GM19240 (cell line): ENCODE data around the gene EVPL.
"Not testable (repeated sequence)": the region's sequence is repeated elsewhere in the genome, so short reads cannot be mapped to it uniquely, and the experiment has no call there.

ENCODE experiments used
- DNase-seq: peaks from one replicate; pipeline ENCODE4 v3.0.0; 2011; ENCODE audit warnings: low spot score; ENCODE audit not compliant: insufficient read length

Gene EVPL

DNA sequence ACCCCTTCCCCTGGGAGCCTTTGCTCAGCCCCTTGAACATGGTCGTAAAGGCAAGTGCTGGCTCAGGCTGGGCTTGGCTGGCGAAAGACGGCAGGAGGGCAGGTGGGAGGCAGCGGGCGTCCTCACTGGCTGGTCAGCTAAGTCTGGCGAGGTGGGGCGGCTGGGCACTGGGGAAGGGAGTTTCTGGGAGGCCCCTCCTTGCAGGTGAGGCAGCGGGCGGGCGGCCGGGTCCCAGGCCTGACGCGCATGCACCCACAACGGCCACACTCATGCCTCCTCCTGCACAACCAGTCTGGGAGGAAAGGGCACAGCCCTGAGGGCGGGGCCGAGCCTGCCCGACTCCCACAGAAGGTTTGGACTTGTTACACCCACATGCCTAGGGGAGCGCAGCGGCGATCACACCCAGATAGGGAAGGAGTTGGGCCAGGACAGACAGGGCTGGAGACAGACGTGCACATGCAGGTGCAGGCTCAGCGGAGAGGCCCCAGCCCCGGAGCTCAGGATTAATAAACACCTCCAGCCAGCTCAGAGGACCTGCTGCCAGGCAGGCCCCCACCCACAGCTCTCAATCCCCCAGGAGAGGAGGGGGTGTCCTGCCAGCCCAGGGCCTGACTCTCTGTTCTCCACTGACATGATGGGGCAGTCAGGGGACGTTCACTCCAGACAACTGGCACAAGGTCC, at the start of gene EVPL:
Gene EVPL, minus strand, starts transcription at position 148 of the 681 bp plus-strand sequence. Its CDS starts 108 bp downstream, at position 40.
- no peak for DNase-seq

DNA sequence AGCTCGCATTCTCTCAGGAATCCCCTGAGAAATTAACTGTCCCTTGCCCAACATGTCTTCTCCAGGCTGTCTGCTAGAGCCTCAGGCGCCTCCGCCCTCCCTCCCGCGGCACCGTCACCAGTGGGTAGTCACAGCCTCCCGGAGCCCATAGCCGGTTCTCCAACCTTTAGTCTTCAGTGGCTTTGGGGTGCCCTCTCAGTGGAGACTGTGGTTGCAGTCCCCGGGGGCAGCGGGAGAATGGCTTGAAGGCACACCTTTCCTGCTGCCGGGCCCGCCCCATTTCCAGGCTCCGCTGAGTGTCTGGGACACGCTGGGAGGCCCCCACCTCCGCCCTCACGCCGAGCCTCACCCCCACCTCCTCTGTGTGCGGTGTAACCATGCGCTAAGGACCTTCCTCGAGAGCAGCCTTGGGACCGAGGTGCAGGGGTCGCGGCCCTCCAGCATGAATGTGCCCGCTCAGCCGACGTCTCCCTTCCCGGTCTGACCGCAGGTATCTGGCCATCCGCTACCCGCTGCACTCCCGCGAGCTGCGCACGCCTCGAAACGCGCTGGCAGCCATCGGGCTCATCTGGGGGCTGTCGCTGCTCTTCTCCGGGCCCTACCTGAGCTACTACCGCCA, 49.1 kb upstream of the EVPL start:
- DNase-seq = no peak

DNA sequence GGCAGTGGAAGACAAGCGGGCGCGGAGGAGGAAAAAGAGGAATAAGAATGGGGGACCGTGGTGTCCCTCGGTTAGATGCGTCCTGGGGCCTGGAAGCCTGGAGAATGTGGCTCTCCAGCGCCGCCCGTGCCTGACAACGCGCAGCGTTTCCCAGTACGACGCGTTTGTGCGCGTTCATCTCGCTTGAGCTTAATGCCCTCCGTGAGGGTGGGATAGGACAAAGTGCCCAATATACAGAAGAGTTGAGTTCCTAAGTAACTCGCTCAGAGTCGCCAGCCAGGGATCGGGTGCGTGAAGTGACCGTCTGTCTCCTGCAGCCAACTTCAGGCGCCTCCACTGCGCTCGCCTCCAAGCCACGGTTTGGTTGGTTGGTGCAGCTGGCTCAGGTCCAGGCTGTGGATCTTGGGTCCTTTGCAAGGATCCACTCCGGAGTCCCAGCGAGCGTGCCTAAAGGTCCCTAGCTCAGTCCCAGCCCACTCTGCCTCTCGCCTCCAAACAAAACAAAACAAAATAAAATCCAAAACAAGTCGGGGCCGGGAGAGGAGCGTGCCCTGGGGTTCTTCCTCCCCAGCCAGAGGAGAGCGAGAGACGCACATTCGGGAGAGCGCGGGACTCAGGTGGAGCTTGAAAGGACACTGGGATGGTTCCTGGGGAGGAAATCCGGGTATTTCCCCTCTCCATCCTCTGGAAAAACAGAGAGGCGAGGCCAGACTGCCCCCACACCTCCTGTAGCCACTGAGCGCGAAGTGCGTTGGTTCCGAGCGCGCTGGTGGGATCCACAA, 48.4 kb upstream of the EVPL start:
- no peak for DNase-seq

DNA sequence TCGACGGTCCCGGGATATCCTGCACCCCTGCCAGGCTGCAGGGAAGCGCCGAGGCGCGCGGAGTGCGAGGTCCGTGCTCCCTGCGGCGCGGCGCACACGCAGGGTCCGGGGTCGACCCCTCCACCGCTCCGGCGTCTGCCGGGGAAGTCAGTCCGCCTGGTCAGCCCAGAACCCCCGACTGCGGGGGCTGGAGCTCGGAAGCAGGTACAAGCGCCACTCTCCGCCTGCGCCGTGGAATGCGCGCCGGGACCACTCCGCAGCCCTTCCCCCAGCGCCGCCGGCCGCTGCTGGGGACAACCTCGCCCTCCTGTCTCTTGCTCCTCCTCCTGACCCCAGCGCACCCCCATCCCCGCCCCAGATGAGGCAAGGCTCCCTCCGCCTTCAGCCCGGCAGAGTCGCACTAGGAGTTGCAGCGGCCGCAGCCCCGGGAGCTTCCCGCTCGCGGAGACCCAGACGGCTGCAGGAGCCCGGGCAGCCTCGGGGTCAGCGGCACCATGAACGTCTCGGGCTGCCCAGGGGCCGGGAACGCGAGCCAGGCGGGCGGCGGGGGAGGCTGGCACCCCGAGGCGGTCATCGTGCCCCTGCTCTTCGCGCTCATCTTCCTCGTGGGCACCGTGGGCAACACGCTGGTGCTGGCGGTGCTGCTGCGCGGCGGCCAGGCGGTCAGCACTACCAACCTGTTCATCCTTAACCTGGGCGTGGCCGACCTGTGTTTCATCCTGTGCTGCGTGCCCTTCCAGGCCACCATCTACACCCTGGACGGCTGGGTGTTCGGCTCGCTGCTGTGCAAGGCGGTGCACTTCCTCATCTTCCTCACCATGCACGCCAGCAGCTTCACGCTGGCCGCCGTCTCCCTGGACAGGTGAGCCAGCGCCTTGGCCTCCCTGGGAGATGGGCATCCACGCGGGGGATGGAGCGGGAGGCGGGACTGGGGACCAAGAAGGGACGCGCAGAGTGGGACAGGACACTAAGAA, 47.6 kb upstream of the EVPL start, which contains the start of gene GALR2:
Gene GALR2, plus strand, starts transcription at position 392 of the 974 bp plus-strand sequence. Its CDS starts 103 bp downstream, at position 495.
- DNase-seq = no peak

DNA sequence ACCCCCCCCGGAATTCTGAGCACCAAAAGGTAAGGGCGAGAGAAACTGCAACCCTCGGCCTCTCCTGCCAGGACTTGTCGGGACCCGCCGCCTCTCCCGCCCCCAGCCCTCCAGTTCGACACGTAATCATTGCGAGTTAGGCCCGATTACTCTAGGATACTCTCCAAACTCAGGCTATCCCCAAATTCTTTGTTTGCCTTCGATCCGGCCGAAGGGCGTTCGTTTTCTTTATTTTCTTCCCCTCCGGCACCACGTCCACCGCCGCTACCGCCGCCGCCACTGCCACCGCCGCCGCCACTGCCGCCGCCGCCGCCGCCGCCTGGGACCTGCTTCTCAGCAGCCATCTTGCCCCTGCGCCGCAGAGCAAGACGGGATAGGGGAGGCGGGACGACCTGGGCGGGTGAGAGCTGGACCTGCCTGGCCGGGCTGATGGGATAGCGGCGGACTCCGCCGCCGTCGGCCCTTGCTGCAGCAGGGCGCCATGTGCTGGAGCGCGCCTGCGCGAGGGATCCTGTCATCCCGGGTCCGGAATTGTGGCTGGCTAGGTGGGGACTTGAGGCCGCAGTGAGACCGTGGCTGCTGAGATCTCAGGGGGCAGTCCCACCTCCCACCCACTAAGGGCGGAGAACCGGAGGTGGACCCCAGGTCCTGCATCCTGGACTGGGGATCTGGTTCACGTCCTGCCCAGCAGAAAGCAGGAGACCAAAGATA, 45.2 kb upstream of the EVPL start, which contains the start of gene SRP68:
Gene SRP68, minus strand, starts transcription at position 370 of the 711 bp plus-strand sequence. Its CDS starts 26 bp downstream, at position 344.
- peak; percentile 93 for DNase-seq

DNA sequence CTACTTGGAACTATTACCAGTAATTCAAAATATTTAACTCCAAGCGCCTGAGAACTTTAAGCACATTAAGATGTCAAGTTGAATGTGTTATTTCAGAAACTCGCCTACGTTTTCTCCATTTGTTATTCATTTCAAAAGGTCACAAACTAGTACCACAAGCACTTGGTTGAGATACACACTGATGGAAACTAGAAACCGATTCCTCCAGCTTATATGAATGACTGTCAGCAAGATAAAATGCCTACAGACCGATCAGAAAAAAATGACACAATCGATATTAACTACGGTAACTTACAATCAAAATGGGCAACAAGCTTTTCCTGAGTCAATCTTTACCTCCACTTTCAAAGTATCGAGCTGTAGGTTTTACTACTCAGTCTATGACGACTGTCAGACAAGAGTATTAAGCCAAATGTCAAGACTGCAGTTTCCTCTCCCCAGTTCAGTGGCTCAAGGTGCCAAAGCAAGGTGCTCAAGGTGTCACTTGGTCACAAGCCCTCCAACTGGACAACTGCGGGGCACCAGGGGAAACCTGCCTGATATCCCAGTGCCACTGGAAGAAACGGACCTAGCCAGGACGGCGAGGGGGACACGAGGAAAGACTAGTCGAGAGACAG, 44.5 kb upstream of the EVPL start:
- DNase-seq = no peak

DNA sequence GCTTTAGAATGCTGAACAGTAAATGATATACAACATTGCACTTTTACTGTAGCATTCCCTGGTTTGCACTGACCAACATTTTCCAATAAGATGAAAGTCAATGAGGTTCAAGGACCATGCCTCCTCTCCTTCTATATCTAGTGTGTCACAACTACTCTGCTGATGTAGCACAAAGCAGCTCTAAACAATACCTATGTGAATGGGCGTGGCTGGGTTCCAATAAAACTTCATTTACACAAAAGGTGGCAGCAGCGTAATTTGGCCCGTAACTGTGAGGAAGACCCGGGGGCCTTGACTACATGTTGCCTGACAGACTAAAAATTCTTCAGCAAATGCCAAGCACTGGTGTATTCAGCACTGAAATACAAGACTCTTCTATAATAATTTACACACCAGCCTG, 38.7 kb upstream of the EVPL start:
- no peak for DNase-seq

DNA sequence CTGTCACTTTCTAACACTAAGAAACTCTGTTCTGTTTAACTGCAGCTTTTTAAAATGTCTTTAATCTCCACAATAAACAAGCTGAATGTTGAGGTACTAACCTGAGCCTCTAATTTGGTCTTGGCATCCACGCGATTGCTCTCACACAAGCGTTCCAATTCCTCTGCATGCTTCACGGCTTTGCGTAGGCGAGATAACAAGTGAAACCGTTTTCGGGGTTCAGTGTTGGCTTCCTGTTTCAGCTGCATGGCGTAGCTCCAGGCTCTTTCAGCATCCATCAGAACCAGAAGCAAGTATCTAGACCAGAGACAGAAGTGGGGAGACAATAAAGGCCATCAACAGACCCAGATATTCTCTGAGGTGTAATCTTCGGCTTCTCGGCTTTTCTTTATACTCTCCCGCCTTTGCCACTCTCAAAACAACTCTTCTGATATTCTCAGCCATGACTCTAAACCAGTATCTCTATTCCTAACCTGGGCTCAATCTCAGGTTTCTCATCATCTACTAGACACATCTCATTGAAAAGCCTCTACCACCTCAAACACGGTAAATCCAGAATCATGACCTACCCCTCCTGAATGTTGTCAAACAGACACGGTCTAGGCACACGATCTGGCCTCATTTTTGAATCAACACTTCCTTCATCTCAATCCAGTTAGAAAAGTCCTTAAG, 36.9 kb upstream of the EVPL start:
- no peak for DNase-seq

DNA sequence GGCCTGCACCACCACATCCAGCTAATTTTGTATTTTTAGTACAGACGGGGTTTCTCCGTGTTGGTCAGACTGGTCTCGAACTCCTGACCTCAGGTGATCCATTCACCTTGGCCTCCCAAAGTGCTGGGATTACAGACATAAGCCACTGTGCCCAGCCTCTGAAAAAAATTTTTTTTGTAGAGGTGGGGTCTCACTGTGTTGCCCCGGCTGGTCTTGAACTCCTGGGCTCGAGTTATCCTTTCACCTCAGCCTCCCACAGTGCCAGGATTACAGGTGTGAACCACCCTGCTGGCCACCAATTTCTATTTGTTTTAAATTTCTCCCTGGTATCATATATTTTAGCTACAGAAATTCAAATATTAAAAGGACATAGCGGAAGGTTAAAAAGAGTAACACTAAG, 31.2 kb upstream of the EVPL start:
- not testable (repeated sequence) for DNase-seq

DNA sequence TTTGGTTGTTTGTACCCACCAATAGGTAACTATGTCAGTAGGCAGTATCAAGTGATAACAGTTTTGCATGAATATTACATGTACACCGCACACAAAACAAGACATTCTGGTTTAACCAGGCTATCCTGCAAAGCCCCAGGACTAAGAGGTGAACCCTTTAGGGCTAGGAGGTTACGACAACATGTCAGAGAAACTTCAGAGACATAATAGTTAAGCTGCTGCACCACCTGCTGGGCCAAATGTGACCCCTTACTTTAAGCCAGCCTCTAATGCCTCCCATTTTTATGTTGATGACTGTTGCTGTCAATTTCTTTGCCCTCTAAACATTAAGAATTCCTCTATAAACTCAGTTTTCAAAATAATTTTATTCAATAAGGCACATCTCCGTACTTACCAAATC, 29.8 kb upstream of the EVPL start:
- DNase-seq = no peak

DNA sequence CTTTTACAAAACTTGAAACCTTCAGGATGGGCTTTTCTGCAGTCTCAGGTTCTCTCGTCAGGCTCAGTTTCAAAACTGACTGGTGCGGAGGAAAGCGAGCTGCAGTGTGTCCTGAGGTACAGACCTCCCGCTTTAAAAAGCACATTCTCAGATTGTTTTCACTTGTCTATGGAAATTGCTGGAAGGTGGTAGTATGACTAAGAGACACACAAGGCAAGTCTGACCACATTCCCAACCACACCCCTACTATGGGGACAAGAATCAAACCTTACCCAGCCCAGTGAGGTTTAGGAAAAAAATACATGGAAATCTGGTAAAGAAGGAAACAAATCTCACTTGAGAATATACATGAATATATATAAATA, 27.0 kb upstream of the EVPL start:
- DNase-seq = no peak

DNA sequence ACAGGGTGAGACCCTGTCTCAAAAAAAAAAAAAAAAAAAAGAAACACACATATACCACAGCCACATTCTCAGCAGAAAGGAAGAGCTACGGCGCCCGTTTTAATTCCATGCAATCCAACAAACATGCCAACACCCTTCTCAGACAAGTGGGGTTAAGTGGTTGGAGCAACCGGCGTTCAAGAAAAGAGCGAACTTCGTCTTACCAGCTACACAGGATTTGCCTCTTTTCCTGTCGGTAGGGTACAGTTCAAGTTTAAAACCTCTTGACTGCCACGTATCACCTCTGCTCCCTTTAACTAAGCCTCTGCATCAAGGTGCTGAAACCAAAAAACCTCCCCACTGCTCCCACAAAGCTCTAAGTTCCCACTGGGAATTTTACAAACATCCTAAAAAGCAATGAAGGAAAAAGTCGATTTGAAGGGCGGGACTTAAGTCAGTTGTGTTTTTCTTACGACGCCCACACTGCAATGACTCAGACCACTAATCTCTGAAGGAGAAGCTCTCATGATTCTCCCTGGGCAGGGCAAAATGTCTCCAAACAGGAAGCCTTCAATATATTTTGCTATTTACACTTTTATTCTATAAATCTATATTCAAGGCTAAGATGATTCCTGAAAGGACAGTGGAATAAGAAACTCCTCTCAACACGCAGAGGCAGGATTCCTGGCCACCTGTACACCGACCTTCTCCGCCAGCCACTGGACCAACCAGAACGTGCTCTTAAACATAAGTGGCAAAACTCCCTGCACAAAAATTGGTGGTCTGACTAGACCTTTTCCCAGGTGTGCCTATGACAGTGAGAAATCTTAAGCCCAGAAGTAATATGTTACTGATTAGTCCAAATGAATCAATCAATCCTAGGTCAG, 26.4 kb upstream of the EVPL start:
- no peak for DNase-seq

DNA sequence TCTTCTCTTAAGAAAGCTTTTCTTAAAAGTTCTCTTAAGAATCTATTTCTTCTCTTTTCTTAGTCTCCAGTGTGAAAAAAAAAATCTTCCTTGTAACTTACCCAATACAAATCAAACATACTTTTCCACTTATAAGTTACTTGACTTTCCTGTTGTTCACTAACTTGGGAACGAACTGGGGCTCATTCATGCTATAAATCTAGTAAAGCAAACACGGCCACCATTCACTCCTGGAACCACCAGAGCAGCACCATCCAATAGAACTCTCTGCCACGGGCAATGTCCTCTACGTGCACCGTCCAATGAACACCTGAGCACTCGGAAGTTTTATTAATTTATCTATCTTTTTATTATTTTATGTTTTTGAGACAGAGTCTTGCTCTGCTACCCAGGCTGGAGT, 24.5 kb upstream of the EVPL start:
- no peak for DNase-seq

DNA sequence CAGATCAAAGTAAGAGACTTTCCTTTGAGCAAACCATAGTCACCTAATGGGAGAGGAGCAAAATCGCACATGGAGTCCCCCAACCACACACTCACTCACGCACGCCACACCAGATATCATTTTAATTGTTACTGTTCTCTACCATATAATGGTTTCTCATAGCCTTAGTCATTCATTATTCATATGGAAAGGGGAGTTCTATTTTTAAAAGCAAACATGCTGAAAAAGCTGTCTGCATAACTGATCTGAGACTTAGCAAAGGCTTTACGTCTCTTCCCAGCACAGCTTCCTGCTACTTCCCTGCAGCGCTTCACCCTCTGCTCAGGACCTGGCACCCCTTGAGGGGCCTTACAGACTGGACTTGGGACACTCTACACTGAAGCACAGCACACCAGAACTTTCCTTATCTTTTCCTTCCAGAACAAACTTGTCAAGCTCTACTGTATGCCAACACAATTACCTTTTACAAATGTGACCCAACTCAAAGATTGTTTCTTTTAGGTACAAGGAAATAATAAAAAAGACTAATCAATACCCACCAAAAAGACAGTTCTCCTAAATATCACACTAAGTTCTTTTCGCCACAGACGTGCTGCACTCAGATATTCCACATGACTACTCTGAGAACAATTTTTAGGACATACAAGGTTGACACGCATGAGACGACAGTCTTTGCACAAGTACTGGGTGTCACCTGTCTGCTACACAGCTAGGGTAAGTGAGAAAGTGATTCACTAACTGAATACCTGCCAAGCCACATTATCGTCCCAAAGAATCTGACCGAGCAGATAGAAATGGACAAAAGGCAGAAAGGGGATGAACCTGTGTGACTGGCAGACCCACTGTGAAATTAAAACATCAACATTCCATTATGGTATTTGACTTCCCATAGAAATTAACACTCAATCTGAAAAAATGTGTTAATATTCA, 23.7 kb upstream of the EVPL start:
- DNase-seq = no peak

DNA sequence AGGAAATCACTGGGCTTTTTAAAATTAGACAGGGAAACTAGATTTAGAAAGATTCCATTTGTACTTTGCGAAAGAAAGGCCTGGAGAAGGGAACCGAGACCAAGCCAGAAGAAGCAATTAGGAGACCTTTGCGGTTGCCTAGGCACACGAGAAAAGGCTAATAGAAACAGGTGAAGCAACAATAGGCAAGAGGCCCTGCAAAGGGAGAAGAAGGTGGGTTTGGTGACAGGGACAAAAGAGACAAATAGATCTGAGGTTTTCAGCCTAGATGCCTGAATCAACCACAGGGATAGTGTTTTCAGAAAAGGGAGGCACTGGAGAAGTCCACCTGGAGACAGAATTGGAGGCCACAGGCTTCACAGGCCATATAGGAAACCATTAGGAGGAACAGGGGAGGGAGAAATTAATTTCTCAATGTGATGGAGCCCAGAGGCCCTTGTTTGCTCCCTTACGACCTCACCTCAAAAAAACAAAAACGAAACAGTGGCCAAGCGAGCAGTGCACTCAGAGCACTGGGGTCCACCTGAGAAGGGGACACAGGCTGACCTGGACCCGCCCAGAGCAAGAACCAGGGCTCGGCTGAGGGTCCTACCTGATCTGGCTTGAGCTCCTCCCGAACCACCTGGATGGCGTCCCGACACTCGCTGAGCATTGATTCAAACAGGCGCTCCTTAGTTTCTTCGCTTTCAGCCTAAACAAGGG, 22.9 kb upstream of the EVPL start:
- no peak for DNase-seq

DNA sequence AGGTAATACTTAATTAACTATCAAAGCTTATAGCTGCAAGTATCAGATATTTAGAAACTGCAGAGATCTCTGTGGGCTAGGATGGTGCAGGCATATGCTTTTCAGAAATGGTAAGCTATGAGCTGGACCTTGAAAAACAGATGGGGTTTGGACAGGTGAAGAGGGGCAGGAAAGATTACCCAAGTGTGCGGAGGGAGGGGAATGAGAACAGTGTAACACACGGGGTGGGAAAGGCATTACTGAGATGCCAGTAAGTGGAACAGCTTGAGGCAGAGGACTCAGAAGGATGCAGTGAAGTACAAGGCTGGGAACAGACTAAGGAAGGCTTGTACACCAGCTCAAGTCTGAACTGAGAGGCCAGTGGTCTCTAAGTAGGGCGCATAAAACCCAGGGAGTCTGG, 22.1 kb upstream of the EVPL start:
- DNase-seq = no peak

DNA sequence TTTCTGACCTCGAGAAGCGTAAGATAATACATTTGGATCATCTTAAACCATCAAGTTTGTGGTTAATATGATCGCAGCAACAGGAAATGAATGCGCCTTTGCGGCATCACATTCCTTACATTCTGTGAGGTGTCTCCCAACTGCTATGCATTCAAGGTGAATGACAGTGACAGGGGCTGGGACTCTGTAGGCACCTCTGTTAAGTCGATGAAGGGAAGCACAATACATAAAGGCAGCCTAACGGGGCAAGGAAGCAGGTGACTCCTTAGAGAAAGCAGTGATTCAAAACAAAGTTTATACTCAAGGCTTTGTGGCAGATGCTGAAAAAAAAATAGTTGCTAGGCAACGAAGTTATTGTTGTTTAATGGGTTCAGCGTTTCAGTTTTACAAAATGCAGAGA, 21.6 kb upstream of the EVPL start:
- no peak for DNase-seq
